Measurements from ENCODE around the gene RMC1.

The RMC1 gene

GRCh38 chr18:23460285-23461273 is 42.7 kb upstream of the RMC1 start:
- POLR2A ChIA-PET, result no interaction called here
- CTCF ChIA-PET, result no interaction called here
- no peak for DNase-seq (ENCODE audit: extremely low spot score)
- no peak for TF ChIP-seq SP1 (IDR thresholded peaks at IDR 0.05)
- TF ChIP-seq LEF1 (IDR thresholded peaks at IDR 0.05; ENCODE audit: borderline replicate concordance), result no peak
- no peak for TF ChIP-seq NFRKB (IDR thresholded peaks at IDR 0.05)
- no peak for TF ChIP-seq SUZ12 (IDR thresholded peaks at IDR 0.05)
- TF ChIP-seq FOXA1 (IDR thresholded peaks at IDR 0.05), result no peak
- TF ChIP-seq FOXK2 (IDR thresholded peaks at IDR 0.05), result no peak
- TF ChIP-seq, protein P1, sequence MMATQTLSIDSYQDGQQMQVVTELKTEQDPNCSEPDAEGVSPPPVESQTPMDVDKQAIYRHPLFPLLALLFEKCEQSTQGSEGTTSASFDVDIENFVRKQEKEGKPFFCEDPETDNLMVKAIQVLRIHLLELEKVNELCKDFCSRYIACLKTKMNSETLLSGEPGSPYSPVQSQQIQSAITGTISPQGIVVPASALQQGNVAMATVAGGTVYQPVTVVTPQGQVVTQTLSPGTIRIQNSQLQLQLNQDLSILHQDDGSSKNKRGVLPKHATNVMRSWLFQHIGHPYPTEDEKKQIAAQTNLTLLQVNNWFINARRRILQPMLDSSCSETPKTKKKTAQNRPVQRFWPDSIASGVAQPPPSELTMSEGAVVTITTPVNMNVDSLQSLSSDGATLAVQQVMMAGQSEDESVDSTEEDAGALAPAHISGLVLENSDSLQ (IDR thresholded peaks at IDR 0.05), result no peak

DNA sequence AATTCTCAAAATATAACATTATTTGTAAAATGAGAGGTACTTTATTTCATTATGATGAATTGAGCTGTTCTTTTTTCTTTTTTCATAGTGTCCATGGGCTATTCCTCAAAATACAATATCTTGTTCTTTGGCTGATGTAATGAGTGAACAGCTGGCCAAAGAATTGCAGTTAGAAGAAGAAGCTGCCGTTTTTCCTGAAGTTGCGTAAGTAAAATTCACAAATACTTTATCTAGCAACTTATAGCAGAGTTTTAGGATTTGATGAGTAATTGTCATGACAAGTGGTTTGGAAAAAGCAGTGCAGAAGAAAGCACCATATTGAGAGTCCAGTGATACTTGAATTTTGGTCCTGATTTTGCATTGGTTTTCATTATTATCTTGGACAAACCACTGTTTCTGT is 40.4 kb upstream of the RMC1 start:
- CTCF ChIA-PET, result interaction anchor here (0.7 kb wide), 1 partner anchor 9 kb away, joined by 3 read pairs; no protein-coding TSS in a partner anchor
- no peak for TF ChIP-seq BHLHE40 (IDR thresholded peaks at IDR 0.05; ENCODE audit: borderline replicate concordance)
- no peak for TF ChIP-seq FOXM1 (IDR thresholded peaks at IDR 0.05; ENCODE audit: borderline replicate concordance)
- TF ChIP-seq SP1 (IDR thresholded peaks at IDR 0.05), result no peak
- no peak for TF ChIP-seq CTBP1 (IDR thresholded peaks at IDR 0.05; ENCODE audit: borderline replicate concordance)
- no peak for TF ChIP-seq FOXA1 (IDR thresholded peaks at IDR 0.05)
- no peak for TF ChIP-seq TARDBP (IDR thresholded peaks at IDR 0.05)
- no peak for TF ChIP-seq LEF1 (IDR thresholded peaks at IDR 0.05; ENCODE audit: borderline replicate concordance)
- TF ChIP-seq ZNF384 (IDR thresholded peaks at IDR 0.05), result no peak
- TF ChIP-seq ARNT (IDR thresholded peaks at IDR 0.05), result no peak
- no peak for TF ChIP-seq SUZ12 (IDR thresholded peaks at IDR 0.05)
- TF ChIP-seq, protein P1 (IDR thresholded peaks at IDR 0.05), result no peak
- TF ChIP-seq L3MBTL2 (conservative IDR thresholded peaks at IDR 0.05), result no peak
- no peak for TF ChIP-seq HDGF (IDR thresholded peaks at IDR 0.05; ENCODE audit: borderline replicate concordance)
- TF ChIP-seq FOXK2 (IDR thresholded peaks at IDR 0.05), result no peak
- no peak for TF ChIP-seq NFRKB (IDR thresholded peaks at IDR 0.05)
- DNase-seq (ENCODE audit: extremely low spot score), result no peak
- POLR2A ChIA-PET, result interaction anchor here (1.1 kb wide), 1 partner anchor 9 kb away, joined by 9 read pairs; the partner anchor contains the start of gene RIOK3

GRCh38 chr18:23468753-23469459 is 34.4 kb upstream of the RMC1 start:
- ChIA-PET CTCF (interaction anchor here (0.6 kb wide), 1 partner anchor 1156 kb away, joined by 3 read pairs; no protein-coding TSS in a partner anchor), POLR2A (no interaction called here)
- DNase-seq (ENCODE audit: extremely low spot score), result no peak
- no peak for TF ChIP-seq NFRKB (IDR thresholded peaks at IDR 0.05)
- TF ChIP-seq ARNT (IDR thresholded peaks at IDR 0.05), result no peak
- no peak for TF ChIP-seq FOXM1 (IDR thresholded peaks at IDR 0.05; ENCODE audit: borderline replicate concordance)
- TF ChIP-seq, protein P1 (IDR thresholded peaks at IDR 0.05), result no peak
- no peak for TF ChIP-seq TARDBP (IDR thresholded peaks at IDR 0.05)
- no peak for TF ChIP-seq LEF1 (IDR thresholded peaks at IDR 0.05; ENCODE audit: borderline replicate concordance)
- TF ChIP-seq ELF4 (IDR thresholded peaks at IDR 0.05), result no peak
- TF ChIP-seq BHLHE40 (IDR thresholded peaks at IDR 0.05; ENCODE audit: borderline replicate concordance), result no peak
- no peak for TF ChIP-seq HDGF (IDR thresholded peaks at IDR 0.05; ENCODE audit: borderline replicate concordance)
- TF ChIP-seq CTBP1 (IDR thresholded peaks at IDR 0.05; ENCODE audit: borderline replicate concordance), result no peak
- no peak for TF ChIP-seq ZNF384 (IDR thresholded peaks at IDR 0.05)
- no peak for TF ChIP-seq SP1 (IDR thresholded peaks at IDR 0.05)
- TF ChIP-seq FOXA1 (IDR thresholded peaks at IDR 0.05), result no peak
- no peak for TF ChIP-seq FOXK2 (IDR thresholded peaks at IDR 0.05)
- no peak for TF ChIP-seq SUZ12 (IDR thresholded peaks at IDR 0.05)
- TF ChIP-seq L3MBTL2 (conservative IDR thresholded peaks at IDR 0.05), result no peak

- POLR2A ChIA-PET, result no interaction called here
- CTCF ChIA-PET, result interaction anchor here (0.6 to 1.1 kb wide), 3 partner anchors 17 to 27 kb away, joined by 3 to 4 read pairs (median 3); no protein-coding TSS in a partner anchor
- DNase-seq (ENCODE audit: extremely low spot score), result no peak
- no peak for TF ChIP-seq SP1 (IDR thresholded peaks at IDR 0.05)
- TF ChIP-seq, protein P1 (IDR thresholded peaks at IDR 0.05), result no peak
- no peak for TF ChIP-seq L3MBTL2 (conservative IDR thresholded peaks at IDR 0.05)
- no peak for TF ChIP-seq BHLHE40 (IDR thresholded peaks at IDR 0.05; ENCODE audit: borderline replicate concordance)
- TF ChIP-seq HDGF (IDR thresholded peaks at IDR 0.05; ENCODE audit: borderline replicate concordance), result no peak
- no peak for TF ChIP-seq FOXM1 (IDR thresholded peaks at IDR 0.05; ENCODE audit: borderline replicate concordance)
- TF ChIP-seq CTBP1 (IDR thresholded peaks at IDR 0.05; ENCODE audit: borderline replicate concordance), result no peak
- TF ChIP-seq ZNF384 (IDR thresholded peaks at IDR 0.05), result no peak
- no peak for TF ChIP-seq SUZ12 (IDR thresholded peaks at IDR 0.05)
- no peak for TF ChIP-seq FOXA1 (IDR thresholded peaks at IDR 0.05)
- no peak for TF ChIP-seq LEF1 (IDR thresholded peaks at IDR 0.05; ENCODE audit: borderline replicate concordance)
- no peak for TF ChIP-seq FOXK2 (IDR thresholded peaks at IDR 0.05)
- TF ChIP-seq ARNT (IDR thresholded peaks at IDR 0.05), result no peak
- no peak for TF ChIP-seq TARDBP (IDR thresholded peaks at IDR 0.05)
Measured at GRCh38 chr18:23470620-23471387, 32.5 kb upstream of the RMC1 start.
